ENCODE measurements around the gene NAV1.
"Not testable (repeated sequence)": the region's sequence is repeated elsewhere in the genome, so short reads cannot be mapped to it uniquely, and the experiment has no call there.

The NAV1 gene

DNA sequence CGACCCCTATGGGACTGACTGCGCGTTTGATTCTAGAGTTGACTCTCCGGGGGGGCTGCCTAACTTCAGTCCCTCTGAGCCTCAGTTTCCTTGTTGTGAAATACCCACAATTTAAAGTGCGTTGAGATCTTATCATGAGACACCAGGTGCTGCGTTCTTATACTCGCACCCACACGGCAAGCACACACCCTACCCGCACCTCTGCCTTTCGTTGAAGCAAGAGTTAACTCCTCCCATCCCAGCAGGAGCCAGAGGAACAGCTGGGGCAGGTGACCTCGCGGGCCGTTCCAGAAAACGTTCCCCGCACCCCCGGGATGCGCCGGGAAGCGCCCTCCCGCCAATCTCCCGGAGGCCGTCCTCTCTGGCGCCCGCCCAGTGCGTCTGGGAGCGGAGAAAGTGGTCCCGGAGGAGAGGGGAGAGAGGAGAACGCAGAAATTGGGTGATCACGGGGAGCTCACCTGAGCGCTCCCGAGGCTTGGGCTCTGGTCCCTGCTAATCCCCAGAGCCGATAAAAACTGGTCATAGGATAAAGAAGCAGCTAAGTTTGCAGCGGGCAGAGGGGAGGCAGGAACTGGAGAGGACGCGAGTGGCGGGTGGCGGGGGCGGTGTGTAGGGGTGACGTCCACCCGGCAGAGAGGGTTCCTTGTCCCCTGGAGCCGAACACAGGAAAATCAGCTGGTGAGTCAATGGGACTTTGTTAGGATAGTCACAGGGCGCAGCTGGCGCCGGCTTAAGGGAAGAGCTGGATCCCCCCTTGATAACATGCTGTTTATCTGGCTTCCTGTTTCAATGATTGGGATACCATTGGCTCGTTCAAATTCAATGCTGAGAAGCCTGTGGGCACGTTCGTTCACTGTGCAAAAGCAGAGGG, 869 bp downstream of the NAV1 start:
- in situ Hi-C loops (cut with MboI; ENCODE audit: low sequenced_read_pairs), result no loop called here
- H3K4me3 ChIP-seq, result peak overlapping the region; percentile 35
- H3K4me1 ChIP-seq, result 0 out of 2 replicates have a peak, but pooled peaks cover 6% of the 10 kb centered on the region
- peaks cover 20% of the 10 kb centered on the region for H3K27me3 ChIP-seq (ENCODE audit: low read depth)
- no peaks in the 10 kb centered on the region for H3K9me3 ChIP-seq
- H3K36me3 ChIP-seq (replicated peaks), result no peaks in the 10 kb centered on the region
- peak in 1 of 2 experiments; percentile 39 for DNase-seq (ENCODE audit: low spot score in 2 of 2)

DNA sequence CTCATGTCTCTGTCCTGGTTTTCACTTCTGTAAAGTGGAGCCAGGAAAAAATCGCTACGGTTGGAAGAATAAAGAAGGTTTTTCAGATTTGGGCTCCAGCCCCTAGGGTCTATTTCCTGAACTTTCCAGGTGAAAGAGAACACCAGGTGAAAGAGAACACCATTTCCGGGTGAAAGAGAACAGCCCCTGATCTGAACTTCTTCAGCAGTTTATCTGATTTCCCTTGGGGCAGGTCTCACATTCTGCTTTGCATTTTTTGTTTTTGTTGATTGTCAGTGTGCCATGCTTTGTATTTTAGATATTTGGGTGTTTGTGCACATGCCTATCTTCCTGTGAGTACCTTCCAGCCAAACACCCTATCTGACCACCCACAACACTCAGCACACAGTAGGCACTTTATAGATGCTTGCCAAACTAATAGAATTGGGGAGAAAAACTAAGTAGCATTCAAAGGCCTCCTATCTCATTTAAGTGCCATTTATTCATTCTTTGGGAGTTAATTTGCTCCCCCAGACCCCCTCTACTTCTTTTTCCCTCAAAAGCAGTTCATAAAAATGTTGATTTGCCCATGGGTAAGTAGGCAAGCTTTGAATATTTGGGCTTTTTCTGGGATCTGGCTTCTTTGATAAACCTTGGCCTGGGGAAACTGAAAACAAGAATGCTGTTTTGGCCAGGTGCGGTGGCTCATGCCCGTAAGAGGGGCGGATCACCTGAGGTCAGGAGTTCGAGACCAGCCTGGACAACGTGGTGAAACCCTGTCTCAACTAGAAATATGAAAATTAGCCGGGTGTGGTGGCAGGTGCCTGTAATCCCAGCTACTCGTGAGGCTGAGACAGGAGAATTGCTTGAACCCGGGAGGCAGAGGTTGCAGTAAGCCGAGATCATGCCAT, 2.2 kb downstream of the NAV1 start:
- Histone ChIP-seq H3K27me3 (ENCODE audit: low read depth) (peaks cover 20% of the 10 kb centered on the region), H3K9me3 (no peaks in the 10 kb centered on the region), H3K4me3 (no peak overlapping the region), H3K4me1 (0 out of 2 replicates have a peak, but pooled peaks cover 6% of the 10 kb centered on the region), H3K36me3 (replicated peaks) (no peaks in the 10 kb centered on the region)
- in situ Hi-C loops (cut with MboI; ENCODE audit: low sequenced_read_pairs), result no loop called here
- no peak for DNase-seq (ENCODE audit: low spot score in 2 of 2)

DNA sequence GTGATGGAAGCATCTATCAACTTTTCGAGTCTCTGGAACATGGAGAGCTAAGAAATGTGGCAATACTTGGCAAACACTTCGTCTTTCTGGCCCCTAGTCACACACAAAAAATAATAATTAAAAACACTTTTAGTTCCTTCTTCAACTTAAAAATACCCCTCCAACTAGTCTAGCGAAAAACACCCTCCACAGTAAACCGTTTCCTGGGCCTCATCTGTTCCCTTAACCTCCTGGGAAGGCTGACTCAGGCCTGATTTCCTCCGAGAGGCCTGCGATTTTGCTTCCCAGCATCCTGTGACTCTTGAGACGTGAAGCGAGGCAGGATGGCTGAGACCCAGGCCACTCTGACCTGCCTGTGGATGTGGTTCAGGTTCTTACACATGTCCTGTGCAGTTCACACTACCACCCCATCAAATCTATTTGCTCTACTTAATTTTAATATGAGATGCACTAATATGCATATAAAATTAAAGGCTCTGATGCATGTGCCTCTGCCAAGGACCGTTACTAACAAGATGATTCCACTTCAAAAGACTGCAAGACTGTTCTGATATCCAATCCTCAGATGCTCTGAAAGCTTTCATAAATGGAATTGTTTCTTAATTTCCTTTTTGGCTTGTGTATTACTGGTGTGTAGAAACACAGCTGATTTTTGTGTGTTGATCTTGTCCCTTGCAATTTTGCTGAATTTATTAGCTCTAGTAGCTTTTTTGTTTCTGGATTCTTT, 3.5 kb downstream of the NAV1 start:
- H3K4me1 ChIP-seq, result 0 out of 2 replicates have a peak, but pooled peaks cover 6% of the 10 kb centered on the region
- in situ Hi-C loops (cut with MboI; ENCODE audit: low sequenced_read_pairs), result no loop called here

DNA sequence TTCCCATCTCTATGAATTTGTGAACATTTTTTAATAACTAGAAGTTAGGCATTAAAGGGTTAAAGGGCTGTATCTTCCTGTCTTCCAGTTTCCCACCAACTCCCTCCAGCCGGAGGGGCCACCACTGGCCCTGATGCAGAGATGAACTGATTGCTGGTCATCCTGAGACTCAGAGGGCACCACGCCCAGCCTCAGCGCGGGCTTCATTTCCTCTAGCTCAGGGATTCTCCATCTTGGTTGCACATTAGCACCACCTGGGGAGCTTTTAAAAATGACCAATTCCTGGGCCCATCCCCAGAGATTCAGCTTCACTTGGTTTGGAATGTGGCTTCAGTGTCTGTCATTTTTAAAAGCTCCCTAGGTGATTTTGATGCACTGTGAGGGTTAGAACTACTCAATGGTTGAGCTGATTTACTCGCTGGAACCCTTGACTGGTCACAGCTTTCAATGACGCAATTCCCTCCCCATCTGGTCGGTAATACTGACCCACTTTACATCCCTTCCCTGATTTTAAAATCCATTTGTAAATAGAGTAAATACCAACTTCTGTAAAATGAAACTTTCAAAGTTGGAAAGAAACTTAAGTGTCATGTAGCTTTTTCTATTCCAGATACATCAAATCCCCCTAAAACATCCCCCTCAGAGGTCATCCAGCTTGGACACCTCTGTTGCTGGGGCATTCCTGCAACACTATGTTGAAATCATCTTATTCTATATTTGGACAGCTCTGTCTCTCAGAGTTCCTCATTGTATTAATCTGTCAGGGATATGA, 5.1 kb downstream of the NAV1 start:
- H3K4me3 ChIP-seq, result no peak overlapping the region
- H3K27me3 ChIP-seq (ENCODE audit: low read depth), result peaks cover 12% of the 10 kb centered on the region
- H3K36me3 ChIP-seq (replicated peaks), result no peaks in the 10 kb centered on the region
- 0 out of 2 replicates have a peak, but pooled peaks cover 6% of the 10 kb centered on the region for H3K4me1 ChIP-seq
- H3K9me3 ChIP-seq, result no peaks in the 10 kb centered on the region
- no peak for DNase-seq (ENCODE audit: low spot score in 2 of 2)
- in situ Hi-C loops (cut with MboI; ENCODE audit: low sequenced_read_pairs), result no loop called here

More for the DNA sequence above, 3.5 kb downstream of the NAV1 start:
- no peaks in the 10 kb centered on the region for H3K36me3 ChIP-seq (replicated peaks)
- H3K4me3 ChIP-seq, result no peak overlapping the region
- DNase-seq (ENCODE audit: low spot score in 2 of 2), result no peak
- no peaks in the 10 kb centered on the region for H3K9me3 ChIP-seq
- peaks cover 18% of the 10 kb centered on the region for H3K27me3 ChIP-seq (ENCODE audit: low read depth)

DNA sequence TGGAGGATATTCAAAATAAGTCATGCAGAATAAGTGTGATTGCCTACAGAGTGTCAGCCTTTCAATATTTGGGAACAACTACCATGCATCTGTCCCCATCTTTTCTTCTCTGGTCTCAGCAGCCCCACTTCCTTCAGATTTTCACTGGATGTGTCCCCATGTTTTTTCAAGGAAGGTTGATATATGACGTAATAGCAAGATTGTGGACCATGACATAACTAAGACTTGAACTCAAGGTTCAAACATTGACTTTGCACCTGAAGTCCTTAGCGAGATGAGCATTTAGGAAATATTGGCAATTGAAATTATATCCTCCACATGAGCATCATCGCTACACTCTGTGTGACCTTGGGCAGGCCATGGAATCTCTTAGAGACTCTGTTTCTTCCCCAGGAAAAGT, 5.8 kb downstream of the NAV1 start:
- in situ Hi-C loops (cut with MboI; ENCODE audit: low sequenced_read_pairs), result no loop called here
- no peak for DNase-seq (ENCODE audit: low spot score in 2 of 2)
- Histone ChIP-seq H3K36me3 (replicated peaks) (no peaks in the 10 kb centered on the region), H3K27me3 (ENCODE audit: low read depth) (peaks cover 8% of the 10 kb centered on the region), H3K9me3 (no peaks in the 10 kb centered on the region), H3K4me3 (no peak overlapping the region), H3K4me1 (0 out of 2 replicates have a peak, but pooled peaks cover 6% of the 10 kb centered on the region)

DNA sequence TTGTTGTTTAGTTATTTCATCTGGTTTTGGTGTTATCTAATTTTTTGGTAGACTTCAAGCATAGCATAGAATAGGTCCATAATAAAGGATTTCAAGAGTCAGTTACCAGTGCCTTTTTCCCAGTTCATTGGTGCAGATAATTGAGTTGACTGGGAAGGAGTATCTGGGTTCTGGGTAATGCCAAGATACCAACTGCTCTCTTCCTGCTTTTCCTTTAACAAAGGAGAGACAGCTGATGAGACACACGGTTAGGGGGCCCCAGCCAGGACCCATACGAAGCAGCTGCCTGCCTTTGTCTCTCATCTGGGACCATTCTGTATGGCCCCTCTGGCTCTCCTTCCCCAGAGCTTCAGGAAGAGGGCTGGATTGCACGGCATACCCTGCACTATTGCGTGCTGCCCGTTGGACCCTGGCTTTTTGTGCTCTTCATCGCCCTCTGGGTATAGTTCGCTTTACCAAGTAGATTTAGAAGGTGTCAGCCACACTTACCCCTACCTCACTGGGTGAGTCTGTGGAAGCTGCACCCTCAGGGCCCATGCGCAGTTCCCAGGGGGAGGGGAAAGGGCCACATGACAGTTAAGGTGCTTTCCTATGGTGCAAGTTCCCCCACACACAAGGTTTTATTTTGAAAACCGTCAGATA, 7.0 kb downstream of the NAV1 start:
- Histone ChIP-seq H3K36me3 (replicated peaks) (no peaks in the 10 kb centered on the region), H3K27me3 (ENCODE audit: low read depth) (no peaks in the 10 kb centered on the region; the same call in 1 of the 2 replicates), H3K9me3 (no peaks in the 10 kb centered on the region), H3K4me1 (no peaks in the 10 kb centered on the region), H3K4me3 (no peak overlapping the region)
- no peak for DNase-seq (ENCODE audit: low spot score in 2 of 2)
- in situ Hi-C loops (cut with MboI; ENCODE audit: low sequenced_read_pairs), result no loop called here

DNA sequence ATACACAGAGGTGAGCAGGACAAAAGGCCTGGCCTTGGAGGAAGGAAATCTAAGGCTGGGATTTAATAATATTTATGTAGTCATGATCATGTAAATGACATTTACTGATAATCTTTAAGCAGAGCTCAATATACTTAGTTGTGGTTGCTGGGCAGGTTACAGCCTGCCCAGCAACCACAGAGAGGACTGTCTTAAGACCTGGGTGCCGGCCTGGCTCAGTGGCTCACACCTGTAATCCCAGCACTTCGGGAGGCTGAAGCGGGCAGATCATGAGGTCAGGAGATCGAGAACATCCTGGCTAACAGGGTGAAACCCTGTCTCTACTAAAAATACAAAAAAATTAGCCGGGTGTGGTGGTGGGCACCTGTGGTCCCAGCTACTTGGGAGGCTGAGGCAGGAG, 10.6 kb downstream of the NAV1 start:
- in situ Hi-C loops (cut with MboI; ENCODE audit: low sequenced_read_pairs), result not testable (repeated sequence)

DNA sequence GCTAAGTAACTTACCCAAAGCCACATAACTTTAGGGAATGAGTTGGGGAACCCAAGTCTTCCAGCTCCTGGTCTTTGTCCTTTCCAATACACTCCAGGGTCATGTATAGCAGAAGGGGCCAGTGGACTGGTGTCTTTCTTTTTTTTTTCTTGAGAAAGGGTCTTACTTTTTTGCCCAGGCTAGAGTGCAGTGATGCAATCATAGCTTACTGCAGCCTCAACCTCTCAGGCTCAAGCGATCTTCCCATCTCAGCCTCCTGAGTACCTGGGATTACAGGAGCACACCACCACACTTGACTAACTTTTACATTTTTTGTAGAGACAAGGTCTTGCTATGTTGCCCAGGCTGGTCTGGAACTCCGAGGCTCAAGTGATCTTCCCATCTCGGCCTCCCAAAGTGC, 12.2 kb downstream of the NAV1 start:
- no peak for DNase-seq (ENCODE audit: low spot score in 2 of 2)
- no peaks in the 10 kb centered on the region for H3K9me3 ChIP-seq
- no peak overlapping the region for H3K4me3 ChIP-seq
- H3K27me3 ChIP-seq (ENCODE audit: low read depth), result no peaks in the 10 kb centered on the region; the same call in 1 of the 2 replicates
- no peaks in the 10 kb centered on the region for H3K4me1 ChIP-seq
- no peaks in the 10 kb centered on the region for H3K36me3 ChIP-seq (replicated peaks)
- in situ Hi-C loops (cut with MboI; ENCODE audit: low sequenced_read_pairs), result no loop called here

More for the DNA sequence above, 10.6 kb downstream of the NAV1 start:
- H3K27me3 ChIP-seq (ENCODE audit: low read depth); DNase-seq (ENCODE audit: low spot score in 2 of 2); H3K36me3 ChIP-seq (replicated peaks); H3K4me1 ChIP-seq; H3K9me3 ChIP-seq; H3K4me3 ChIP-seq: not testable (repeated sequence)

DNA sequence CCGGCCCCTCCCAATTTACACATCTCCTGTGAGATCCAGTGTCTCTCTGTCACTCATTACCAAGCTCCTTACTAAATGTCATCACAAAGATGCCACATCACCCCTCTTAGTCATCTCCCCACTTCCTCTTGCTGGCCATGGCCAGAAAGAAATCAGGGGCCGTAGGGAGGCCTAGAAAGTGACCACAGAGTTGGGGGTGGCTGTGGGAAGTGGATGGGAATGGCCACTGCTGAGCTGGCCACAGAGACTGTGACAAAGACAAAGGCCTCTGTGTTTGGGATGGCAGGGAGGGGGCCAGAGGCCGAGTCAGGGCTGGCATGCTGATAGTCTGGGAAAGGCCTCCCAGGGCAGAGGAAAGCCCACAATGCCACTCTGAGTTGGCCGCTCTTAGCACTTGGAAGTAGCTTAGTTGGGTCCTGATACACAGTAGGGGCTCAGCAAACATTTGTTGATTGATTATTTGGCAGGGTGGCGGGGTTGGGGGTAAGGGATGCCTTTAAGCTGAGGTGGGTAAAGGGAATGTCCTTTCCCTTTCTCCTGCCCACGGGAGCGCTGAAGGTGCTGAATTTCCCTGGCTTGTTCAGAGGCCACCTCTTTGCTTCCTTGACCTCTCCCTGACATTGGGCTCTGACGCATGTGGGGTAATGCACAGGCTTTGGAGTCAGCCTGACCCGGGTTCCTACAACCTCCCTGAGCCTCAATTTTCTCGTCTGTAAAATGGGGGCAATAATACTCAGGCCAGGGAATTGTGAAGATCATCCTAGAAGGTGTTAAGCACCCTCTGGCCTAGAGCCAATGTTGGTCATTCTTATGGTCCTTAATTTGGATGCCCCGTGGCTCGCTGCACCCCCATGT, 13.2 kb downstream of the NAV1 start:
- Histone ChIP-seq H3K27me3 (ENCODE audit: low read depth) (no peaks in the 10 kb centered on the region; the same call in 1 of the 2 replicates), H3K4me3 (no peak overlapping the region), H3K4me1 (no peaks in the 10 kb centered on the region), H3K36me3 (replicated peaks) (no peaks in the 10 kb centered on the region), H3K9me3 (no peaks in the 10 kb centered on the region)
- DNase-seq (ENCODE audit: low spot score in 2 of 2), result no peak
- in situ Hi-C loops (cut with MboI; ENCODE audit: low sequenced_read_pairs), result no loop called here

DNA sequence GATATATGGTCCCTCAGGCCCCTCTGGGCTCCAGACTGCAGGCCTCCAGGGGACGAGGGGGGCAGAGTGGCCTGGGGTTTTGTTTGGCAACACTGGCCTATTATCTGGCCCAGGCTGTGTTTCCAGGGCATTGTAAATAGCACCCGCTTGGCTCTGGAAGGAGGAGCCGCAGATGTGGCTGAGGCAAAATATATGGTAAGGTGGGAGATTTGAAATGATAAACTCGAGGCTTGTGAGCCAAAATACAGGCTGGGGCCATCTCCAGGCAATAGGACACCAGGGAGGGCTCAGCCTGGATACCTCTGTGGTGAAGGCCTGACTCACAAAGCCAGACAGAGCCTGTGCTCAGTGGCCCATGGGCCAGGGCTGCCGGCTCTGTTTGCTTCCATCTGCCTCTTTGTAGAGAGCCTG, 14.0 kb downstream of the NAV1 start:
- Histone ChIP-seq H3K4me1 (no peaks in the 10 kb centered on the region), H3K36me3 (replicated peaks) (no peaks in the 10 kb centered on the region), H3K4me3 (no peak overlapping the region), H3K9me3 (no peaks in the 10 kb centered on the region), H3K27me3 (ENCODE audit: low read depth) (no peaks in the 10 kb centered on the region; the same call in 1 of the 2 replicates)
- no peak for DNase-seq (ENCODE audit: low spot score in 2 of 2)
- in situ Hi-C loops (cut with MboI; ENCODE audit: low sequenced_read_pairs), result no loop called here

DNA sequence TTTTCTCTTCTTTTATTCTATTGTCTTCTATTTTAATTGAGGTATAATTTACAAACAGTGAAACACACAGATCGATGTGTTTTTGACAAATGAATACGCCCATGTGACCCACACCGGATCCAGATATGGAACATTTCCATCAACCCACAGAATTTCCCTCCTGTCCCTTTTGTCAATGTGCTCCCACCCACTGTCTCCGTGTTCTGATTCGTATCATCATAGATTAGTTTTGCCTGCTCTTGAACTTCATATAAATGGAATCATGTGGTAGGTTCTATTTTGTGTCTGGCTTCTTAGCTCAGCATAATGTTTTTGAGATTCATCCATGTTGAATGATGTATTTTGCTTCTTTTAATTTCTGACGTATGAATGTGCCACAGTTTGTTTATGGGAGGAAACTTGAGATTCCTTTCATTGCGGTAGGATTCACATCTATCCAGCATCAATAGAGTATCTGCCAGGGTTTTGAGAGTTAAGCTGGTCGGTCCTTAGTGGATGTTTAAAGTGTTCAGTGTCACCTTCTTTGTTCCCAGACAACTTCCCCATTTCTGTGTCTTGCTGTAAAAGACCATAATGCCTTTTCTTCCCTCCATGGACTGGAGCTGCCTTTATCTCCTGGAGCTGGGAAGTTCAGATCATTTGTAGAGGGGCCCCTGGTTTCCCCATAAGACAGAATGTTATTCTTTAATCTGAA, 14.7 kb downstream of the NAV1 start:
- H3K9me3 ChIP-seq, result no peaks in the 10 kb centered on the region
- no peak overlapping the region for H3K4me3 ChIP-seq
- no peaks in the 10 kb centered on the region; the same call in 1 of the 2 replicates for H3K27me3 ChIP-seq (ENCODE audit: low read depth)
- no peaks in the 10 kb centered on the region for H3K4me1 ChIP-seq
- no peak for DNase-seq (ENCODE audit: low spot score in 2 of 2)
- H3K36me3 ChIP-seq (replicated peaks), result no peaks in the 10 kb centered on the region
- in situ Hi-C loops (cut with MboI; ENCODE audit: low sequenced_read_pairs), result no loop called here
